Kidney epithelial cell (primary cell): ENCODE data around the gene SOX3. TPM values are rescaled to one million over a fixed set of nuclear protein-coding genes. Genes with fewer than 3 reads are reported as not detected.

ENCODE experiments used
- DNase-seq: peaks from one replicate; pipeline ENCODE4 v3.0.0-alpha.2; 2010; ENCODE audit warnings: low read depth
- H3K27me3 ChIP-seq: 2 replicates; pipeline ENCODE4 v1.6.0; 2011; ENCODE audit warnings: low read length; ENCODE audit not compliant: control insufficient read depth, insufficient read depth
- H3K36me3 ChIP-seq: 2 replicates; pipeline ENCODE4 v1.5.1; 2011; ENCODE audit warnings: low read length; ENCODE audit not compliant: control insufficient read depth, insufficient read depth
- H3K4me3 ChIP-seq: 2 replicates; pipeline ENCODE4 v1.5.1; 2011; ENCODE audit warnings: low read depth, mild to moderate bottlenecking, control low read depth, low read length
- total RNA-seq: library from RNA; depleted of rRNA; stranded (reverse); fragments of >200 nt; gene quantifications from 2 replicates; pipeline ENCODE4 v1.2.3, GENCODE V29; 2015
- TF ChIP-seq, protein P1 (sequence below): IDR thresholded peaks from 2 replicates; pipeline ENCODE4 v1.5.1; 2011; ENCODE audit warnings: mild to moderate bottlenecking, moderate library complexity, low read length, control low read depth, inconsistent platforms; ENCODE audit not compliant: insufficient read depth, poor library complexity, severe bottlenecking

The SOX3 gene
- total RNA-seq, 1 donor from 2014 or later, result not detected

DNA sequence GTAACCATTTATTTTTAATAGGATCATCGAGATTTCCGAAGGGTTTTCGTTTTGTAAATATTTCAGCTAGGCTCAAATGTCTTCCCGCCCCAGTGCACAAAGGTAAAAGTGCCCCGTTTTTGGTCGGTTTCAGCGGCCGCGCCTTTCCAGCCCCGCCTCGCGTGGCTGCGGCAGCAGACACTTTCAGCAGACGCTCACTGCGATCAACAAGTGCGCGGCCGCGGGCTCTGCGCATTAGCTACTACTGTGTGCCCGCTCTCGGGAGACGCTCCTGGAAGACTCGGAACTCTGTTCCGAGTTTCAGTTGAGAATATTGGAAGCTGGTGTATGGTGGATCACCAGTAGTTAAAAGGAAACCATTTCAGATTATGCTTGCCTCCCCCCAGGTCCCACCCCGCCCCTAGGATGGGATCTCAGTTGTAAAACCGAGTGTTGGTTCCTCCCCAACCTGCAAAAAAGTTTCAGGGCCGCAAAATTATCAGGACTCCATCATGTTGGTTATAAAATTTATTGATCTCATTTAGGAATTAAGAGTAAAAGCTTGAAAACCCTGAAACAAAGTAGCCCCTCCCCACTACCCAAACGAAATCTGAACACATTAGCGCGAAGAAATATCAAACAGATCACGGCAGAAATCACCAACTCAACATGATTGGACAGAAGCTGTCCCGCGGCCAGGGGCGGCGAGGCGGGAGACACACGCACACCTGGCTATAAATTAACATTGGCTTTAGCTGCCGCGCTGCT is 2.2 kb downstream of the SOX3 start:
- Histone ChIP-seq H3K27me3 (peaks cover 69% of the 10 kb centered on the region), H3K4me3 (no peak overlapping the region), H3K36me3 (no peaks in the 10 kb centered on the region)
- TF ChIP-seq, protein P1, sequence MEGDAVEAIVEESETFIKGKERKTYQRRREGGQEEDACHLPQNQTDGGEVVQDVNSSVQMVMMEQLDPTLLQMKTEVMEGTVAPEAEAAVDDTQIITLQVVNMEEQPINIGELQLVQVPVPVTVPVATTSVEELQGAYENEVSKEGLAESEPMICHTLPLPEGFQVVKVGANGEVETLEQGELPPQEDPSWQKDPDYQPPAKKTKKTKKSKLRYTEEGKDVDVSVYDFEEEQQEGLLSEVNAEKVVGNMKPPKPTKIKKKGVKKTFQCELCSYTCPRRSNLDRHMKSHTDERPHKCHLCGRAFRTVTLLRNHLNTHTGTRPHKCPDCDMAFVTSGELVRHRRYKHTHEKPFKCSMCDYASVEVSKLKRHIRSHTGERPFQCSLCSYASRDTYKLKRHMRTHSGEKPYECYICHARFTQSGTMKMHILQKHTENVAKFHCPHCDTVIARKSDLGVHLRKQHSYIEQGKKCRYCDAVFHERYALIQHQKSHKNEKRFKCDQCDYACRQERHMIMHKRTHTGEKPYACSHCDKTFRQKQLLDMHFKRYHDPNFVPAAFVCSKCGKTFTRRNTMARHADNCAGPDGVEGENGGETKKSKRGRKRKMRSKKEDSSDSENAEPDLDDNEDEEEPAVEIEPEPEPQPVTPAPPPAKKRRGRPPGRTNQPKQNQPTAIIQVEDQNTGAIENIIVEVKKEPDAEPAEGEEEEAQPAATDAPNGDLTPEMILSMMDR, result no peak
- no peak for DNase-seq

DNA sequence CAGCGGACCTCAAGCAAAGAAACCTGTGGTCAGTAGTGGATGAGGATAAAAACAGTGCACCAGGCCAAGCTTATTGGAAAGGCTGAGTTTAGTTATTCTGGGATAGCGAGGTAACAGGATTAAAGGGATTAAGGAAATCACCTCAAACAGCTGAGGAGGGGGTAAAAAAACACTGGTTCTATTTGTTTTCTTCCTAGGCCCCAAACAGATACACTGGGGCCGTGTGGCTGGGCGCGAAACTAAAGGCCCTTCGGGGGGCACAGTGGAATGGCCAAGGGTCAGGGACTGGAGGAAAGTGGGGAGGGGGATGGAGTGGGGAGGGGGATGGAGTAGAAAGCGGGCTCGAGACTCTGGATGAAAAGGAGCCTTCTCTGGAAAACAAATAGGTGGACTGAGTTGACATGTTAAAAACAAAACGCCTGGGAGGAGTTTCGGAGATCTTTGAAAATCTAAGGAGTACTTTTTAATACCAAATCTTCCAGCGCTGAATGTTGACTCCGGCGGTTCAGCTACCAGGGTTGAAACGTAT is 2.9 kb downstream of the SOX3 start:
- no peak for DNase-seq
- no peaks in the 10 kb centered on the region for H3K36me3 ChIP-seq
- no peak overlapping the region for H3K4me3 ChIP-seq
- H3K27me3 ChIP-seq, result peaks cover 62% of the 10 kb centered on the region
- TF ChIP-seq, protein P1, result no peak

DNA sequence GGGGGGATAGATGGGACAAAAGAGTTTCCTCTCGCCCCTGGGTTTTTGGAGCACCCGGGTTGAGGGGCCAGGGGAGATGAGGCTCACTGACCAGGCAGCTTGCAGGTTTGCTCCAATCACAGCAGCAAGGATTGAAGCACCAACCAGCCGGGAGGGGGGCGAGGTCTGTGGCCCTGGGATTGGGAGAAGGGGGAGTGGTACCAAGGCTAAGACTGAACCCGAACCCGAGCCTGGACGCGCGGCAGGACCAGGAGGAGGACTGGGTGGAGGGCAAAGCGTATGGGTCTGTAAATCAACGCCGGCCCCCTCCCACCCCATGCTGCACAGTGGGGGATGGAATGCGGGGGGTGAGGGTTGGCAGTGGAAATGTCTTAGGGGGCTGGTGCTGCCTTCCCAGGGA is 3.5 kb downstream of the SOX3 start:
- TF ChIP-seq, protein P1, result no peak
- Histone ChIP-seq H3K27me3 (peaks cover 56% of the 10 kb centered on the region), H3K4me3 (no peak overlapping the region), H3K36me3 (no peaks in the 10 kb centered on the region)
- DNase-seq, result no peak

DNA sequence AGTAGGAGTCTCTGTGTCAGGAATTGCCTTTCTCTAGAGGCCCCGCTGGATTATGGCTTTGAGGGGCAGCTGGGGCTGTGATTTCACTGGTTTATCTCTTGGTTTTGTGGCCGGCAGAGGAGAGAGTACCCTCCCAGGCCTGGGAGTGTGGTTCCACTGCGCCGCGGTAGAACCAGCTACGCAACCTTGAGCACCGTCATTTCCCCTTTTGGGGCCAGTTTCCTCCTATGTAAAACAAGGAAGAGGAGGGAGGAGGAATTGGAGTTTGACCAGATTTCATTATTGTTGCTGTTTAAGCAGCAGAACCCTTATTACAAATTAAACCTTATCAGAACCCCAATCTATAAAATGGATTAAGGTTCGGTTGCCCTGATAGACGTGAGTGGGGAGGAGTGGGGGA is 4.4 kb downstream of the SOX3 start:
- Histone ChIP-seq H3K36me3 (no peaks in the 10 kb centered on the region), H3K27me3 (peaks cover 47% of the 10 kb centered on the region), H3K4me3 (no peak overlapping the region)
- TF ChIP-seq, protein P1, result no peak
- no peak for DNase-seq

DNA sequence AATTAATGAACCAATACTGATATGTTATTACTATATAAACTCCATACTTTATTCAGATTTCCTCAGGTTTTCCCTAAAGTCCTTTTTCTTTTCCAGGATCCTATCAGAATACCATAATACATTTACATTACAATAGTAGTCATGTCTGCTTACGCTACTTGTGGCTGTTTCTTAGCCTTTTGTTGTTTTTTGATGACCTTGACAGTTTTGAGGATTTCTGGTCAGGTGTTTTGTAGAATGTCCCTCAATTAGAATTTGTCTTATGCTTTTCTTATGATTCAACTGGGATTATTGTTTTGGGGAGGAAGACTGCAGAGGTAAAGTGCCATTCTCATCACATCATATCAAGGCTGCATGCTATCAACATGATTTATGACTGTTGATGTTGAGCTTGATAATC is 9.1 kb downstream of the SOX3 start:
- Histone ChIP-seq H3K36me3 (no peaks in the 10 kb centered on the region), H3K4me3 (no peak overlapping the region), H3K27me3 (peaks cover 9% of the 10 kb centered on the region)
- DNase-seq, result no peak
- TF ChIP-seq, protein P1, result no peak
